ENCODE results near the gene DZIP1L. TPM values are rescaled to one million over a fixed set of nuclear protein-coding genes. Genes with fewer than 3 reads are reported as not detected.
A peak's percentile ranks its signal among the peaks of the same experiment; 100 is the strongest.

Gene DZIP1L
- total RNA-seq, 1 donor from 2014 or later, result 19.0 TPM

DNA sequence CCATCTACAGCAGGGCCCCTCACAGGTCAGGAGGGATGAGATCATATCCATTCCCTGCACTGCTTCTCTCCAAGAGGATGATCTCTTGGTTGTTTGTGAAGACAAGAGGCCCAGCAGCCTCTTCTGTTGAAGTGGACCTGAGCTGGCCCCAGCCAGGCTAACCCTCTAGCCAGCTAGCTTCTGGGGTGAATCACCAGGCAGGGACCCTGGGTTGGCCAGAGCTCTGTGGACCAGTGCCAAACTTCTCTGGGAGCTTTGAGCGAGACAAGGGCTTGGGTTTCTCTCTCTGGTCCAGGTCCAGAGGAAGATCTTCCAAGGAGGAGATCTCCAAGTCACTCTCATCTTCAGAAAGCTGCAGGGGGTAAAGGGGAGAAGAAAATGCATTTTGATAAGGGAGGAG lies 52.8 kb downstream of the DZIP1L start:
- Mint-ChIP-seq H3K9me3 (ENCODE audit: unreplicated experiment) (peaks cover 2% of the 10 kb centered on the region), H3K36me3 (ENCODE audit: low read depth, unreplicated experiment) (peaks cover 37% of the 10 kb centered on the region), H3K4me1 (ENCODE audit: low read depth, unreplicated experiment) (peaks cover 15% of the 10 kb centered on the region), H3K27ac (ENCODE audit: unreplicated experiment) (no peak overlapping the region), H3K4me3 (ENCODE audit: unreplicated experiment) (no peak overlapping the region), H3K27me3 (ENCODE audit: low read depth, unreplicated experiment) (no peaks in the 10 kb centered on the region)
- Histone ChIP-seq H3K79me2 (ENCODE audit: insufficient read depth, low read length) (no peaks in the 10 kb centered on the region), H3K4me1 (ENCODE audit: insufficient read depth, low read length) (peaks cover 10% of the 10 kb centered on the region), H3K4me3 (ENCODE audit: insufficient read depth, low read depth, low read length) (no peak overlapping the region), H3K27ac (ENCODE audit: low read depth, low read length) (no peak overlapping the region), H3K27me3 (ENCODE audit: insufficient read depth, low read length) (no peaks in the 10 kb centered on the region), H3K9me3 (ENCODE audit: insufficient read depth, low read depth, low read length) (no peaks in the 10 kb centered on the region), H3K4me2 (ENCODE audit: low read length) (no peak overlapping the region), H2AFZ (ENCODE audit: low read depth, low read length) (no peak overlapping the region), H3K9ac (ENCODE audit: low read length) (no peak overlapping the region), H3K36me3 (ENCODE audit: insufficient read depth, low read length) (peaks cover 45% of the 10 kb centered on the region), H4K20me1 (ENCODE audit: insufficient read depth, low read length) (peaks cover 10% of the 10 kb centered on the region)
- DNase-seq (ENCODE audit: low read depth) (peak; percentile 60), FAIRE-seq (no peak)
- TF ChIP-seq CTCF (IDR thresholded peaks at IDR 0.05; ENCODE audit: insufficient read depth, low read depth, low read length), result no peak
- TF ChIP-seq EZH2 (IDR thresholded peaks at IDR 0.05; ENCODE audit: insufficient read depth, low read length), result no peak

DNA sequence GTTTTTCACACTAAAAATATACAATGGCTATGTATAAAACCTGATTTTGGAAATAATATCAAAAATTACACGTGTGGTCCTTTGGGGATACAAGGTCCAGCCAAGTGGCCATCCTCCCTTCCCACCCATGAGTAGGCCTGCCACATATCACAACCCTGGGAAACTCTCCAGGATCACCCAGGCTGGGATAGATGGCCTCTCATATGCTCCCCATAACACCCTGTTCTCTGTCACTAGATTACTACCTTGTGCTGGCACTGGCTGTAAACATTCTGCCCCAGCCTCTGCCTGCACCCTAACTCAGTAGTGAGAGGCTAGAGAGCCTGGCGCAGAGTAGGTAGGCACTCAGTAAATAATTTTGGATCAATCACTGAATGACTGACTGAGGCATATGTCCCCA lies 53.4 kb downstream of the DZIP1L start:
- Histone ChIP-seq H3K4me3 (ENCODE audit: insufficient read depth, low read depth, low read length) (no peak overlapping the region), H3K9ac (ENCODE audit: low read length) (no peak overlapping the region), H3K79me2 (ENCODE audit: insufficient read depth, low read length) (no peaks in the 10 kb centered on the region), H3K27me3 (ENCODE audit: insufficient read depth, low read length) (no peaks in the 10 kb centered on the region), H3K36me3 (ENCODE audit: insufficient read depth, low read length) (peaks cover 41% of the 10 kb centered on the region), H3K9me3 (ENCODE audit: insufficient read depth, low read depth, low read length) (no peaks in the 10 kb centered on the region), H3K4me1 (ENCODE audit: insufficient read depth, low read length) (peaks cover 10% of the 10 kb centered on the region), H3K27ac (ENCODE audit: low read depth, low read length) (no peak overlapping the region), H4K20me1 (ENCODE audit: insufficient read depth, low read length) (peaks cover 10% of the 10 kb centered on the region), H3K4me2 (ENCODE audit: low read length) (no peak overlapping the region), H2AFZ (ENCODE audit: low read depth, low read length) (no peak overlapping the region)
- Mint-ChIP-seq H3K9me3 (ENCODE audit: unreplicated experiment) (peaks cover 2% of the 10 kb centered on the region), H3K27me3 (ENCODE audit: low read depth, unreplicated experiment) (no peaks in the 10 kb centered on the region), H3K4me1 (ENCODE audit: low read depth, unreplicated experiment) (peaks cover 15% of the 10 kb centered on the region), H3K36me3 (ENCODE audit: low read depth, unreplicated experiment) (peaks cover 37% of the 10 kb centered on the region), H3K27ac (ENCODE audit: unreplicated experiment) (no peak overlapping the region), H3K4me3 (ENCODE audit: unreplicated experiment) (no peak overlapping the region)
- TF ChIP-seq EZH2 (IDR thresholded peaks at IDR 0.05; ENCODE audit: insufficient read depth, low read length) (no peak), CTCF (IDR thresholded peaks at IDR 0.05; ENCODE audit: insufficient read depth, low read depth, low read length) (no peak)
- FAIRE-seq, result no peak
- no peak for DNase-seq (ENCODE audit: low read depth)

DNA sequence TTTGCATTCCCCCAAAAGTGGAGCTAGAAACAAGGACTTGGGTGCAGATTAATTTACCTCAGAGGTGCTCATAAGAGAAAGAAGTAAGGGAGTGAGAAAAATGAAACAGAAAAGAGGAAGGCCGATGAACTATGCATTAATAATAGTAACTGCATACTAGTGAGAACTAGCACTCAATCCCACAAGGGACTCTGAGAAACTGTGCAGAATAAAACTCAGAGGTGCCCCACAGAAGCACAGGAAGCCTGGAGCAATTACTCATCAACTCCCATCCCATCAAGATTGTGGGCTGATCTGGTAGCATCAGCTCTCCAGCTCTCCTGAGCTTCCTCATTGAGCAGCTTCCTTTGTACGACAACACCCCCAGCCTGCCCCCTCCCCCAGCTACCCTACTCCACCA lies 54.6 kb downstream of the DZIP1L start:
- H3K27ac Mint-ChIP-seq (ENCODE audit: unreplicated experiment), result no peak overlapping the region
- H2AFZ ChIP-seq (ENCODE audit: low read depth, low read length), result no peak overlapping the region
- no peaks in the 10 kb centered on the region for H3K27me3 ChIP-seq (ENCODE audit: insufficient read depth, low read length)

More for the DNA sequence above, 54.6 kb downstream of the DZIP1L start:
- H3K36me3 Mint-ChIP-seq (ENCODE audit: low read depth, unreplicated experiment), result peaks cover 30% of the 10 kb centered on the region
- FAIRE-seq (no peak), DNase-seq (ENCODE audit: low read depth) (no peak)
- H3K4me2 ChIP-seq (ENCODE audit: low read length), result no peak overlapping the region
- peaks cover 30% of the 10 kb centered on the region for H3K36me3 ChIP-seq (ENCODE audit: insufficient read depth, low read length)
- no peaks in the 10 kb centered on the region for H3K79me2 ChIP-seq (ENCODE audit: insufficient read depth, low read length)
- H3K9ac ChIP-seq (ENCODE audit: low read length), result no peak overlapping the region
- peaks cover 10% of the 10 kb centered on the region for H3K4me1 ChIP-seq (ENCODE audit: insufficient read depth, low read length)
- H4K20me1 ChIP-seq (ENCODE audit: insufficient read depth, low read length), result peaks cover 10% of the 10 kb centered on the region
- H3K4me3 ChIP-seq (ENCODE audit: insufficient read depth, low read depth, low read length), result no peak overlapping the region
- no peak for TF ChIP-seq CTCF (IDR thresholded peaks at IDR 0.05; ENCODE audit: insufficient read depth, low read depth, low read length)
- TF ChIP-seq EZH2 (IDR thresholded peaks at IDR 0.05; ENCODE audit: insufficient read depth, low read length), result no peak
- no peaks in the 10 kb centered on the region for H3K27me3 Mint-ChIP-seq (ENCODE audit: low read depth, unreplicated experiment)
- no peak overlapping the region for H3K27ac ChIP-seq (ENCODE audit: low read depth, low read length)
- no peaks in the 10 kb centered on the region for H3K9me3 ChIP-seq (ENCODE audit: insufficient read depth, low read depth, low read length)
- peaks cover 2% of the 10 kb centered on the region for H3K9me3 Mint-ChIP-seq (ENCODE audit: unreplicated experiment)
- H3K4me1 Mint-ChIP-seq (ENCODE audit: low read depth, unreplicated experiment), result peaks cover 15% of the 10 kb centered on the region
- no peak overlapping the region for H3K4me3 Mint-ChIP-seq (ENCODE audit: unreplicated experiment)
